CD4-positive, alpha-beta T cell (primary cell): ENCODE data around the gene GNG7. TPM values are rescaled to one million over a fixed set of nuclear protein-coding genes. Genes with fewer than 3 reads are reported as not detected.
A peak's percentile ranks its signal among the peaks of the same experiment; 100 is the strongest.

Experiments
- ATAC-seq: fragments of 200-7000 bp; cut with Tn5 transposase; one replicate; pipeline ENCODE4 v1.10.0; 2022; ENCODE audit warnings: mild to moderate bottlenecking; ENCODE audit not compliant: poor library complexity
- CTCF ChIA-PET: fragments of 350-600 bp; sonication (Branson Sonifier 250); formaldehyde crosslinking; loops from one replicate; lab custom pipeline; 2021; ENCODE audit warnings: antibody characterized with exemption, inconsistent platforms; lab: Charles Lee
- POLR2A ChIA-PET: fragments of 350-600 bp; sonication (Branson Sonifier 250); formaldehyde crosslinking; loops from one replicate; lab custom pipeline; 2021; ENCODE audit warnings: antibody characterized with exemption, inconsistent platforms; lab: Charles Lee
- DNase-seq, 14 experiments: peaks; one replicate each; pipeline ENCODE4 v3.0.0-alpha.2; 2013 to 2020; ENCODE audit warnings: mixed read lengths in 2 of 14
- H3K27ac ChIP-seq, 2 donors: one replicate each; pipeline versions ENCODE4 v1.5.1 to v1.7.0; 2013; ENCODE audit warnings: low read length in 2 of 2, low read depth in 1 of 2, mild to moderate bottlenecking in 1 of 2
- H3K27me3 ChIP-seq, 2 experiments: 1 replicate in 1 of 2; 2 replicates in 1 of 2; pipeline versions ENCODE4 v1.6.1 to v1.7.0; 2013; ENCODE audit warnings: low read length in 2 of 2, control low read depth in 1 of 2, mild to moderate bottlenecking in 1 of 2, moderate library complexity in 1 of 2; ENCODE audit not compliant: insufficient read depth in 2 of 2, control insufficient read depth in 1 of 2
- H3K36me3 ChIP-seq: one replicate; pipeline ENCODE4 v1.6.1; 2013; ENCODE audit warnings: low read length, control low read depth; ENCODE audit not compliant: insufficient read depth
- H3K4me1 ChIP-seq: one replicate; pipeline ENCODE4 v1.6.1; 2013; ENCODE audit warnings: low read length, control low read depth; ENCODE audit not compliant: insufficient read depth
- H3K4me3 ChIP-seq: one replicate; pipeline ENCODE4 v1.5.1; 2013; ENCODE audit warnings: mild to moderate bottlenecking, low read length, moderate library complexity
- H3K9me3 ChIP-seq, 2 experiments: 1 replicate in 1 of 2; 2 replicates in 1 of 2; pipeline versions ENCODE4 v1.6.1 to v1.7.0; 2013; ENCODE audit warnings: low read length in 2 of 2, mild to moderate bottlenecking in 2 of 2, control low read depth in 1 of 2, moderate library complexity in 1 of 2; ENCODE audit not compliant: control insufficient read depth in 1 of 2, insufficient read depth in 1 of 2
- H3K27ac Mint-ChIP-seq: one replicate; pipeline ENCODE4 v1.8.0; 2020; ENCODE audit warnings: mixed read lengths
- H3K27me3 Mint-ChIP-seq: one replicate; pipeline ENCODE4 v1.8.0; 2021; ENCODE audit warnings: mixed read lengths
- H3K36me3 Mint-ChIP-seq: one replicate; pipeline ENCODE4 v1.8.0; 2021; ENCODE audit warnings: low read depth, mixed read lengths
- H3K4me1 Mint-ChIP-seq: one replicate; pipeline ENCODE4 v1.8.0; 2021; ENCODE audit warnings: low read depth, mixed read lengths
- H3K4me3 Mint-ChIP-seq: one replicate; pipeline ENCODE4 v1.8.0; 2020; ENCODE audit warnings: mild to moderate bottlenecking, mixed read lengths
- H3K9me3 Mint-ChIP-seq: one replicate; pipeline ENCODE4 v1.8.0; 2020; ENCODE audit warnings: mixed read lengths
- CTCF ChIP-seq: fragments of 200-600 bp; IDR thresholded peaks from one replicate; pipeline ENCODE4 v1.8.0; 2022; ENCODE audit warnings: antibody characterized with exemption, mild to moderate bottlenecking
- intact Hi-C, 2 experiments: fragments of 100-400 bp; cut with DNase I in 1 of 2; cut with micrococcal nuclease in 1 of 2; formaldehyde crosslinking; loops; one replicate each; pipeline versions ENCODE4 v1.15.1 to v1.9.0; 2023 to 2025; cut with DNase I, micrococcal nuclease
- total RNA-seq, 174 experiments: library from RNA in 2 of 174; stranded (reverse) in 2 of 174; gene quantifications; one replicate each; pipeline ENCODE4 v1.2.3 and lab custom pipeline; 2021 to 2026

The GNG7 gene
- total RNA-seq, 2 experiments from 2014 or later, result 5.2 to 5.7 TPM

- CTCF ChIA-PET, result no interaction called here
- no peaks in the 10 kb centered on the region for H3K4me1 Mint-ChIP-seq
Observed at GRCh38 chr19:2729943-2730818, 27.7 kb upstream of the GNG7 start.

GRCh38 chr19:2728783-2729387, 26.4 kb upstream of the GNG7 start:
- CTCF ChIA-PET, result no interaction called here
- peaks cover 7% of the 10 kb centered on the region for H3K36me3 Mint-ChIP-seq
- ATAC-seq (no peak), DNase-seq (no peak)
- Histone ChIP-seq H3K9me3 (peaks cover 0 to 8% of the 10 kb centered on the region in 2 experiments), H3K36me3 (peaks cover 4% of the 10 kb centered on the region), H3K27ac (no peak overlapping the region), H3K27me3 (peaks cover 12% of the 10 kb centered on the region in 2 experiments), H3K4me1 (peaks cover 8% of the 10 kb centered on the region), H3K4me3 (no peak overlapping the region)
- H3K27me3 Mint-ChIP-seq, result peaks cover 19% of the 10 kb centered on the region
- POLR2A ChIA-PET, result no interaction called here
- no peak overlapping the region for H3K4me3 Mint-ChIP-seq
- intact Hi-C loops, result no loop called here
- no peak for TF ChIP-seq CTCF
- no peaks in the 10 kb centered on the region for H3K9me3 Mint-ChIP-seq
- no peak overlapping the region for H3K27ac Mint-ChIP-seq
- H3K4me1 Mint-ChIP-seq, result no peaks in the 10 kb centered on the region

More at GRCh38 chr19:2729943-2730818, 27.7 kb upstream of the GNG7 start:
- Mint-ChIP-seq H3K27me3 (peaks cover 12% of the 10 kb centered on the region), H3K36me3 (peaks cover 18% of the 10 kb centered on the region), H3K27ac (no peak overlapping the region), H3K9me3 (no peaks in the 10 kb centered on the region), H3K4me3 (no peak overlapping the region)
- ATAC-seq (no peak), DNase-seq (no peak)
- POLR2A ChIA-PET, result interaction anchor here (0.6 kb wide), 1 partner anchor 55 kb away, joined by 3 read pairs; the partner anchor contains the start of gene THOP1
- no peak overlapping the region for H3K4me3 ChIP-seq
- H3K9me3 ChIP-seq, result peaks cover 0 to 8% of the 10 kb centered on the region in 2 experiments
- peaks cover 8% of the 10 kb centered on the region for H3K4me1 ChIP-seq
- no peak overlapping the region for H3K27ac ChIP-seq
- H3K27me3 ChIP-seq, result peaks cover 6 to 9% of the 10 kb centered on the region in 2 experiments
- no peak for TF ChIP-seq CTCF
- intact Hi-C loops, result no loop called here
- peaks cover 7% of the 10 kb centered on the region for H3K36me3 ChIP-seq

GRCh38 chr19:2727640-2727944, 25.1 kb upstream of the GNG7 start:
- Mint-ChIP-seq H3K27me3 (peaks cover 20% of the 10 kb centered on the region), H3K36me3 (no peaks in the 10 kb centered on the region), H3K4me1 (no peaks in the 10 kb centered on the region), H3K9me3 (no peaks in the 10 kb centered on the region), H3K4me3 (no peak overlapping the region), H3K27ac (no peak overlapping the region)
- Histone ChIP-seq H3K9me3 (peaks cover 0 to 12% of the 10 kb centered on the region in 2 experiments), H3K27ac (no peak overlapping the region), H3K27me3 (peaks cover 21 to 23% of the 10 kb centered on the region in 2 experiments), H3K4me1 (peaks cover 8% of the 10 kb centered on the region), H3K4me3 (no peak overlapping the region), H3K36me3 (peaks cover 4% of the 10 kb centered on the region)
- ChIA-PET CTCF (no interaction called here), POLR2A (no interaction called here)
- no peak for TF ChIP-seq CTCF
- intact Hi-C loops, result no loop called here
- ATAC-seq, result no peak
- peak in 1 of 14 experiments; percentile 11 for DNase-seq
